SK-N-SH treated with all-trans-retinoic acid at 6 μM for 48 hours (cell line): ENCODE results near the gene ASAP2.

Source experiments
- ATAC-seq: fragments of 200-7000 bp; cut with Tn5 transposase; 3 replicates; pipeline ENCODE4 v1.9.1; 2020; ENCODE audit warnings: mild to moderate bottlenecking, moderate library complexity
- BACH2 ChIP-seq: fragments of 250-450 bp; sonication (Bioruptor Pico); IDR thresholded peaks from 2 replicates; pipeline ENCODE4 v1.9.0; 2021; ENCODE audit warnings: mild to moderate bottlenecking, borderline replicate concordance
- CREB5 ChIP-seq: fragments of 250-450 bp; sonication (Bioruptor Pico); IDR thresholded peaks from 2 replicates; pipeline ENCODE4 v1.5.1; 2020; ENCODE audit warnings: low read depth, mild to moderate bottlenecking, moderate library complexity
- CSDC2 ChIP-seq: fragments of 250-450 bp; sonication (Bioruptor Pico); IDR thresholded peaks from 2 replicates; pipeline ENCODE4 v1.5.0; 2020; ENCODE audit warnings: mild to moderate bottlenecking, moderate library complexity
- CSRNP3 ChIP-seq: fragments of 250-450 bp; sonication (Bioruptor Pico); IDR thresholded peaks from 2 replicates; pipeline ENCODE4 v1.5.1; 2021; ENCODE audit warnings: mild to moderate bottlenecking, moderate library complexity
- ESRRG ChIP-seq: fragments of 250-450 bp; sonication (Bioruptor Pico); IDR thresholded peaks from 2 replicates; pipeline ENCODE4 v1.6.1; 2021; ENCODE audit warnings: mild to moderate bottlenecking
- ISL1 ChIP-seq: fragments of 250-450 bp; sonication (Bioruptor Pico); IDR thresholded peaks from 2 replicates; pipeline ENCODE4 v2.1.2; 2022; ENCODE audit warnings: mild to moderate bottlenecking, moderate library complexity
- OSR1 ChIP-seq: fragments of 250-450 bp; sonication (Bioruptor Pico); IDR thresholded peaks from 2 replicates; pipeline ENCODE4 v1.8.0; 2022; ENCODE audit warnings: moderate library complexity, mild to moderate bottlenecking, inconsistent platforms
- PATZ1 ChIP-seq: fragments of 250-450 bp; sonication (Bioruptor Pico); IDR thresholded peaks from 2 replicates; pipeline ENCODE4 v1.8.0; 2020; ENCODE audit warnings: mild to moderate bottlenecking, moderate library complexity, borderline replicate concordance
- POU6F1 ChIP-seq: fragments of 250-450 bp; sonication (Bioruptor Pico); IDR thresholded peaks from 2 replicates; pipeline ENCODE4 v1.8.0; 2021; ENCODE audit warnings: low read depth, mild to moderate bottlenecking, moderate library complexity, borderline replicate concordance
- PPARA ChIP-seq: fragments of 250-450 bp; sonication (Bioruptor Pico); IDR thresholded peaks from 2 replicates; pipeline ENCODE4 v1.5.0; 2020; ENCODE audit warnings: mild to moderate bottlenecking, borderline replicate concordance
- RARB ChIP-seq: fragments of 250-450 bp; sonication (Bioruptor Pico); IDR thresholded peaks from 2 replicates; pipeline ENCODE4 v1.8.0; 2021; ENCODE audit warnings: mild to moderate bottlenecking, moderate library complexity
- SNAI2 ChIP-seq: fragments of 250-450 bp; sonication (Bioruptor Pico); IDR thresholded peaks from 2 replicates; pipeline ENCODE4 v1.5.0; 2020; ENCODE audit warnings: mild to moderate bottlenecking, moderate library complexity
- TCF4 ChIP-seq: fragments of 250-450 bp; sonication (Bioruptor Pico); IDR thresholded peaks from 2 replicates; pipeline ENCODE4 v1.8.0; 2021; ENCODE audit warnings: mild to moderate bottlenecking, moderate library complexity, borderline replicate concordance
- ZC3H10 ChIP-seq: fragments of 250-450 bp; sonication (Bioruptor Pico); IDR thresholded peaks from 2 replicates; pipeline ENCODE4 v1.5.1; 2021; ENCODE audit warnings: mild to moderate bottlenecking, moderate library complexity
- ZFP3 ChIP-seq: fragments of 250-450 bp; sonication (Bioruptor Pico); IDR thresholded peaks from 2 replicates; pipeline ENCODE4 v1.5.0; 2020; ENCODE audit warnings: mild to moderate bottlenecking, moderate library complexity
- ZFP30 ChIP-seq: fragments of 450-650 bp; formaldehyde crosslinking; IDR thresholded peaks from 2 replicates; pipeline ENCODE4 v1.5.0; 2022; ENCODE audit warnings: mild to moderate bottlenecking, moderate library complexity
- ZNF70 ChIP-seq: fragments of 450-650 bp; formaldehyde crosslinking; IDR thresholded peaks from 2 replicates; pipeline ENCODE4 v1.5.0; 2020; ENCODE audit warnings: mild to moderate bottlenecking, moderate library complexity
- ZNF8 ChIP-seq: fragments of 450-650 bp; formaldehyde crosslinking; IDR thresholded peaks from 2 replicates; pipeline ENCODE4 v1.5.0; 2020; ENCODE audit warnings: mild to moderate bottlenecking, moderate library complexity
- TF ChIP-seq, protein P1 (sequence below): fragments of 250-450 bp; sonication (Bioruptor Pico); IDR thresholded peaks from 2 replicates; pipeline ENCODE4 v1.5.0; 2020; ENCODE audit warnings: mild to moderate bottlenecking, moderate library complexity

Gene ASAP2

GRCh38 chr2:9294764-9295163, 88.2 kb downstream of the ASAP2 start:
- no peak for TF ChIP-seq ESRRG (CRISPR knock-in tag)
- no peak for TF ChIP-seq OSR1
- ATAC-seq, result no peak

DNA sequence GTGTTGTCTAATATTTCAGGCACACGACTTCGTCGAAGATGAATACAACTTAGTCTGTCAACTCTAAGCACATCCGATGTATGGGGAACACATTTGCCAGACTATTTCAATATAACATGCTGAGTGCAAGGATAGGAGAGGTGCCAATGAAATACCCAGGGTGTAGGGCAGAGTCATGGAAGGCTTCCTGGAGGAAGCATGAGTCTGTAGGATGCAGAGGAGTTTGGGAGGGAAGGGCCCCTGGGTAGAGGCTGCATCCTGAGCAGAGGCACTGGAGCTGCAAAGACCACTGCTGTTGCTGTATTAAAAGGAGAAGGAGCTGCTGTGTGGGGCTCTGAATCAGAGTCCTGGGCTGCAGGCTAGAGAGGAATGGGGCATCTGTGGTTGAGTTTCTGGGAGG, 89.9 kb downstream of the ASAP2 start:
- TF ChIP-seq RARB (CRISPR knock-in tag) (no peak), ISL1 (CRISPR knock-in tag) (no peak), ZFP30 (no peak), ZFP3 (CRISPR knock-in tag) (peak; percentile 95), CREB5 (no peak)
- TF ChIP-seq, protein P1, sequence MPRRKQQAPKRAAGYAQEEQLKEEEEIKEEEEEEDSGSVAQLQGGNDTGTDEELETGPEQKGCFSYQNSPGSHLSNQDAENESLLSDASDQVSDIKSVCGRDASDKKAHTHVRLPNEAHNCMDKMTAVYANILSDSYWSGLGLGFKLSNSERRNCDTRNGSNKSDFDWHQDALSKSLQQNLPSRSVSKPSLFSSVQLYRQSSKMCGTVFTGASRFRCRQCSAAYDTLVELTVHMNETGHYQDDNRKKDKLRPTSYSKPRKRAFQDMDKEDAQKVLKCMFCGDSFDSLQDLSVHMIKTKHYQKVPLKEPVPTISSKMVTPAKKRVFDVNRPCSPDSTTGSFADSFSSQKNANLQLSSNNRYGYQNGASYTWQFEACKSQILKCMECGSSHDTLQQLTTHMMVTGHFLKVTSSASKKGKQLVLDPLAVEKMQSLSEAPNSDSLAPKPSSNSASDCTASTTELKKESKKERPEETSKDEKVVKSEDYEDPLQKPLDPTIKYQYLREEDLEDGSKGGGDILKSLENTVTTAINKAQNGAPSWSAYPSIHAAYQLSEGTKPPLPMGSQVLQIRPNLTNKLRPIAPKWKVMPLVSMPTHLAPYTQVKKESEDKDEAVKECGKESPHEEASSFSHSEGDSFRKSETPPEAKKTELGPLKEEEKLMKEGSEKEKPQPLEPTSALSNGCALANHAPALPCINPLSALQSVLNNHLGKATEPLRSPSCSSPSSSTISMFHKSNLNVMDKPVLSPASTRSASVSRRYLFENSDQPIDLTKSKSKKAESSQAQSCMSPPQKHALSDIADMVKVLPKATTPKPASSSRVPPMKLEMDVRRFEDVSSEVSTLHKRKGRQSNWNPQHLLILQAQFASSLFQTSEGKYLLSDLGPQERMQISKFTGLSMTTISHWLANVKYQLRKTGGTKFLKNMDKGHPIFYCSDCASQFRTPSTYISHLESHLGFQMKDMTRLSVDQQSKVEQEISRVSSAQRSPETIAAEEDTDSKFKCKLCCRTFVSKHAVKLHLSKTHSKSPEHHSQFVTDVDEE (CRISPR knock-in tag), result no peak
- ATAC-seq, result no peak

DNA sequence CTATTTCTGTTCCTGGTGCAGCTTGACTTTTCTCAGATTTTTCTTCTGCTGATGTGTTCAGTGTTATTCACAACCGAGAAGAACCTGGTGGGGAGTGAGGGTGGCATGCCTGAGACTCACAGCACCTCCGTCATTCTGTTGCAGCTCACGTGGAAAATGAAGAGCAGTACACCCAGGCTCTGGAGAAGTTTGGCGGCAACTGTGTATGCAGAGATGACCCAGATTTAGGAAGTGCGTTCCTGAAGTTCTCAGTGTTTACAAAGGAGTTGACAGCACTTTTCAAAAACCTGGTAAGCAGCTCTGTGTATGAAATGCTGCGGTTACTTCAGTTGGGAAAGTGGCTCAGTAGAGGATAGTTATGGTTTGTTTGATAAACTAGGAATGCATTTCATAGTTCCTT, 90.5 kb downstream of the ASAP2 start:
- no peak for TF ChIP-seq PPARA
- no peak for TF ChIP-seq CREB5
- TF ChIP-seq ESRRG (CRISPR knock-in tag), result no peak
- TF ChIP-seq ZNF70 (CRISPR knock-in tag), result no peak
- no peak for TF ChIP-seq BACH2
- no peak for TF ChIP-seq CSRNP3 (CRISPR knock-in tag)
- TF ChIP-seq POU6F1 (CRISPR knock-in tag), result no peak
- TF ChIP-seq, protein P1 (CRISPR knock-in tag), result no peak
- TF ChIP-seq TCF4 (CRISPR knock-in tag), result no peak
- no peak for ATAC-seq

GRCh38 chr2:9297807-9298206, 91.2 kb downstream of the ASAP2 start:
- no peak for ATAC-seq
- TF ChIP-seq ZFP30, result no peak
- no peak for TF ChIP-seq ZFP3 (CRISPR knock-in tag)
- TF ChIP-seq ZNF70 (CRISPR knock-in tag), result no peak
- TF ChIP-seq ISL1 (CRISPR knock-in tag), result no peak
- TF ChIP-seq ESRRG (CRISPR knock-in tag), result no peak
- TF ChIP-seq ZNF8 (CRISPR knock-in tag), result no peak
- no peak for TF ChIP-seq ZC3H10 (CRISPR knock-in tag)
- TF ChIP-seq CREB5, result no peak
- no peak for TF ChIP-seq SNAI2 (CRISPR knock-in tag)
- no peak for TF ChIP-seq CSDC2
- TF ChIP-seq PPARA, result no peak
- no peak for TF ChIP-seq PATZ1 (CRISPR knock-in tag)
- TF ChIP-seq BACH2, result no peak
- no peak for TF ChIP-seq RARB (CRISPR knock-in tag)
- no peak for TF ChIP-seq OSR1
